GM21390 (cell line): ENCODE measurements around the gene KRT35.

Experiments
- ATAC-seq: cut with Tn5 transposase; IDR thresholded peaks from one replicate; pipeline ENCODE4 v1.9.1; 2021; ENCODE audit not compliant: unreplicated experiment

KRT35 gene

DNA sequence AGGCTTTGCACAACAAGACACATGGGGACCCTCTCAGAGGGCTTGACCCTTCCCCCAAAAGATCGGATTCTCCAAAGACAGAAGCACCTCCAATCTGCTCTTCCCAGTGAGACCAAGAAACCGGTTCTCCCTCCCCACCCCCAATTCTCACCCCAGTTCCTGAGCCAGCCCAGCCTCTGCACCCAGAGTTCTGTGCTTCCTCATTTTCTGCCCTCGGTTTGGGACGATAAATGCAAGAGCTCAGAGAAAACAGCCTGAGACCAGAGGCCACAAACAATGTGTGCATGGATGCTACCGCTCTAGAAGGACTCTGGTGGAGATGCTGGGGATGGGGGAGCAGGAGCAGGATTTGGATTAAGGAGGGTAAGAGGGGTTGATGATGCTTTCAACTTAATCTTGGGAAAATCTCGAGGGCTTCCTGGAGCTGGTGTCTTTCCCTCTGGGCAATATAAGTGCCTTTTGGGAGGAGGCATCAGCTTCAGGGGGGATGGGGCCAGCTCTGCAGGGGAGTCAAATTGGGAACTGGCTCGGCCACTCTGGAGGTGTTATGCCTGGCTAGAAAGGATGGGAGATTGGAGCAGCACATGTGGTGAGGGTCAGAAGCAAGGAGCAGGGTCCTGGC lies 31.7 kb upstream of the KRT35 start:
- no peak for ATAC-seq

DNA sequence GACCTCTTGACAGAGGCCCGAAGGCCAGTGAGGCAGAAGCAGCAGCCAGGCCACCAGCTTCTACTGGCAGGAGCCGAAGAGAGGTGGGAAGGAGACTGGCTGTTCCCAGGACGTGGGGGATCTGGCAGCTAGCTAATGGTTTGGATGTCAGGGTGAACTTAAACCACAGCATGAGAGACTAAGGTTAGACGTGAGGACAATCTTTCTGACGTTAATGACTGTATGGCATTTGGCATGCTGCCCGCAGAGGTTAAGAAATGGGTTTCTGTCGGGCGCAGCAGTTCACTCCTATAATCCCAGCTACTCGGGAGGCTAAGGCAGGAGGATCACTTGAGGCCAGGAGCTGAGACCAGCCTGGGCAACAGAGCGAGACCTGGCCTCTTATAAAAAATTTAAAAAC lies 30.8 kb upstream of the KRT35 start:
- ATAC-seq, result no peak

DNA sequence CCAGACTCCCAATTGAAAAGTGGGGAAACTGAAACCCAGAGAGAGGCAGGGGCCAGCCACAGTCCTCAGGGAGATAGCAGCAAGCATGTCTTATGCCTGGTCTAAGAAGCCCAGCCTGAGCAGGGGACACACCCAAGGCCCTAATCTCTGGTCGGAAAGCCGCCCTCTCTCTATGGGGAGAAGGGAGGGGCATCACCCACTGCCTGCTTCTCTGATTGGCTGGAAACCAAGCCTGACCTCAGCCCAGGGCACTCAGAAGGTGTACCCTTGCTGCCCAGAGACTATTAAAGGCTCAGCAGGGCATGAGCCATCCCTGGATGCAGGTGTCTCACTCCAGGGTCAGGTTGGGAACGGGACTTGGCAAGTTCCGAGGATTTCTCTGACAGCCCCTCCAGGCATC lies 30.2 kb upstream of the KRT35 start:
- ATAC-seq, result no peak

DNA sequence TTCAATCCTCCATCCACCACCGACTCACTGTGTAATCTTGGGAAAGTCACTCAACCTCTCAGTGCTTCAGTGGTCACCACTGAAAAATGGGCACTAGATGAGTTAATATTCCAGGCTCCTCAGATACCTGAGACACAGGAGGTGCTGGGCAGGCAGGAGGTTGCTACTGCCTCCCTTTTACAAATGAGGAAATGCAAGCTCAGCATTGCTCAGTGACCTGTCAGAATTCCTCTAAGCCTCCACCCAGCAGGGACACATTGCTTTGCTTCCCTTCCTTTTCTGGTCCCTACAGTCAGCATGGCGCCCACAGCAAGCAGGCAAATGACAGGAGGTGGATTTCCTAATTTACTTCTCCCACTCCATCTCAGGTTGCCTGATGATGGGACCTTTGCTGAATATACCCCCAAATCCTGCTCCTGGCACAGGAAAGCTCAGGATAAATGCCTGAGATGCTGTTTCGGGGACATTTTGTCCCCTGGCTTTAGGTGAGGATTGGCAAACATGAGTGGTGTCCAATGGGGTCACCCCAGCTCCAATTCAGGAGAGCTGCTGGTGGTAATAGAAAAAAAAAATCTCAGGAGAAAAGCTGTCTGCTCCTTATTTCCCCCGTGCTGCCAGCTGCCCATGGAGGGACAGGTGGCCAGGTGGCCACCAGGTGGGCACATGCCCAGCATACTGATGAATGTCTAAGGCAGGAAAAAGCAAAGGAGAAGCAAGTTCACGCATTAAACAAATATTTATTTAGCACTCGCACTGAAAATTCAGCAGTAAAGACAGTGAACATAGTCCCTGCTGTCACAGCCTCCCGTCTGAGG lies 29.5 kb upstream of the KRT35 start:
- ATAC-seq, result no peak

DNA sequence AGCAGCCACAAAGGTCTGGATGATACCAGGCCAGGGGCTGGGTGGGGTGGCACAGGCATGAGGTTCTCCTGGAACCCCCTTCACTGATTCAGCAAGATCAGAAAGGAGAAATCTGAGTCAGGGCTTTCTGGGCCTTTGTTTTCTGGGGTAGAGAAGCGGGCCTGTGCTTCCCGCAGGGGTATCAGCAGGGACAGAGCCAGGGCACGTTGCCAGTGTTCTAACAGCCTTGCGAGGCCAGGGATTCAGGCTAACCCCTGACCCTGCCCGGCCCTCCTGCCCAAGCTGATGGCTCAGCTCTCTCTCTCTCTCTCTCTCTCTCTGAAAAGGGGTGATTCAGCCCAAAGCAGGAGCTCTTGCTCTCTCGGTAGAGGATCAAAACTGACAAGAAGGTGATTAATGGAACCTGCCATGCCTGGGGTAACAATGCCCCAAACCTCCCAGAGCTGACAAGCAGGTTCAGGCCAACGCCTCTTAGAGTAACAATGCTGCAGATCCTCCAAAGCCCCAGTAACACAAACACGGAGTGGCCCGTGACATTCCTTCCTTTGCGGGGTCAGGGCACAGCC lies 26.4 kb upstream of the KRT35 start:
- no peak for ATAC-seq

DNA sequence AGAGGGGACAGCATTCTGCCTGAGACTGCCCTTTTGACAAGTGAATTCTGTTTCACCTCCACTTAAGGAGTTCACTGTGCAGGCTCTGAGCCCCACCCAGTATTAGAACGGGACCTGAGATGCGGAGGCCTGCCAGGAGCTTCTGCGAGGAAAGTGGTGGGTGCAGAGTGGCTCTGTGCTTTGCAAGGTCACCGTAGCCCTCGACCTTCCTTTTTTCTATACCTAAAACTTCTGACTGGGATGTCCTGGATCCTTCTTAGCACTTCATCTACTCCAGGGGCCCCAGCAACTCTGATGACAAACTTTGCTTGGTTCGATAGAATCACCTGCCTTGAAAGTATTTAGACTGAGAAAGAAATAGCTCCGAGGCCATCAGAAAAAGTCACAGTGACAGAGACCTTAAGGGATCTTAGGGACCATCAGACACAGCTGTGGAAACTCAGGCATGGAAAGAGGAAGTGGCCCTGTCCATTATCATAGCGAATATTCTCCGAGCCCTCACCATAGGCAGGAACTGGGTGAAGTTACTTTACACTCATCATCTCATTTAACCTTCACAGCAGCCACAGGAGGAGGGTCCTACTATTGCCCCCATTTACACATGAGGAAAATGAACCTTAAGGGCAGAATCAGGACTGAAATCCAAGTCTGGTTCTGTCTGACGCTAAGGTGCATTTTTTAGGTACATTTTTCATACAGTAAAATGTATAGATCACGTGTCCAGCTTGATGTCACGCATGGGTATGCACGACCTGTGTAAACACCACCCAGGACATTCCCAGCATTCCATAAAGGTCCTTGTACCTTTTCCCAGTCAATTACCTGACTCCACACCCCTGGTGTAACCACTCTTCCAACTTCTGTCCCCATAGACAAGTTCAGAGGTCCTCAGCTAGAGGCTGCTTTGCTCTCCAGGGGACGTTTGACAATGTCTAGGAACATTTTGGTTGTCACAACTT lies 25.1 kb upstream of the KRT35 start:
- ATAC-seq, result no peak

DNA sequence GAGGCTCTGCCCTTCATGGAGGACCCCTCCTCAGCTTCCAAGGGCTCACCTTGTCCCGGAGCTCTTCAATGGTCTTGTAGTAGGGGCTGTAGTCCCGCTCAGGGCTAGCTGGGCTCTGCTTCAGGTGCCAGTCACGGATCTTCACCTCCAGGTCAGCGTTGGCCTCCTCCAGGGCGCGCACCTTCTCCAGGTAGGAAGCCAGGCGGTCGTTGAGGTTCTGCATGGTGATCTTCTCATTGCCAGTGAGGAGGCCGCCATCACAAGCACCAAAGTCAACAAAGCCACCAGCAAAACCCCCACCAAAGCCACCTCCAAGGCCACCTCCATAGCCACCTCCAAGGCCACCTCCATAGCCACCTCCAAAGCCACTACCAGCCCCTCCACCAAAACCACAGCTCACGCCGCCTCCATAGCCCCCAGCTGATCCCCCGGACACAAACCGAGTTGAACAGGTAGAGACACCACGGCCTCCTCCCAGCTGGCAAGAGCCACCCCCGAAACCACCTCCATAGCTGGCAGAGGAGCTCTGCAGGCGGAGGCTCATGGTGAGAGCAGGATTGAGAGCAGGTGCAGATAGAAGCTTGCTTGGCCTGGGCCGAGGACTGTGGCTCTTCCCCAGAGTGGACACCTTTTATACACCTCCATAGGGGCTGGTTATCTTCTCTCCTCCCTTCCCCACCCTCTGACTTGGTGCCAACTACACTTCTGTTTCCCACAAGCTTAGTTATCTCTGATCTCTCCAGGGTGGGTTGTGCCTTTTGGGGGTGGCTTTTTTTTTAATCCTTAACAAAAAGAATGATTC lies 24.3 kb upstream of the KRT35 start, which contains the start of gene KRT13:
KRT13 (minus strand) TSS at position 606 of the 802 bp plus-strand sequence; CDS start at position 544, 62 bp downstream.
- ATAC-seq, result no peak

DNA sequence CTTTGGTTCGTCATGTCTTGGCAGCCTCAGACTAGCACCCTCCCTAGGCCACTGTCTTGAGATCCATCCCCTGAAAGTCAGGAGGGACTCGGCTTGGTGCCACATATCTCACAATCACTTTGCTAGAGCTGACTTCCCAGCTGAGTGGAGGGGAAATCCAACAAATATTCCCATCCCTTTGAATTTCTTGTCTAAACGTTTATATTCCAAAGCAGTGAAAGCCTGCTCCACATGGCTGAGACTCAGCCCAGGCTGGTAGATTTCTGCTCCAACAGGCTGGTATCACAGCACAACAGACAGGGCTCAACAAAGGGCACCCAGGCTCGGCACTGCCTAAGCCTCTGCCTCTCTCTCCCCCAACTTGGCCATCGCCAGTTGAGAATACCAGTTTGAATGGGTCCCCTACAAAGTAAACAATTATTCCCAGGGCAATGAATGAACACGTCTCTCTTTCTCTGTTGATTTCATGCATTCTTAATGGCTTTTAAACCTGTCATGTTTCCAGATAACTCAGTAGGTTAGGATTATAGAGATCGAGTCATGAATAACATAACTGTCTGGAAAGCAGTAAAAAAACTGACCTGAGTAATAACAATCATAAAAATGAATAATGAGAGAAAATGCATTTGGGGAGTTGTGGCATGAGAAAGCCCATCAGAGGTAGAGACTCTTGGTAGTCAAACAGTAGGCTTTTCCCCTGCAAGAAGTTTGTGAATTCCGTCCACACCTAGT lies 23.5 kb upstream of the KRT35 start:
- ATAC-seq, result no peak

DNA sequence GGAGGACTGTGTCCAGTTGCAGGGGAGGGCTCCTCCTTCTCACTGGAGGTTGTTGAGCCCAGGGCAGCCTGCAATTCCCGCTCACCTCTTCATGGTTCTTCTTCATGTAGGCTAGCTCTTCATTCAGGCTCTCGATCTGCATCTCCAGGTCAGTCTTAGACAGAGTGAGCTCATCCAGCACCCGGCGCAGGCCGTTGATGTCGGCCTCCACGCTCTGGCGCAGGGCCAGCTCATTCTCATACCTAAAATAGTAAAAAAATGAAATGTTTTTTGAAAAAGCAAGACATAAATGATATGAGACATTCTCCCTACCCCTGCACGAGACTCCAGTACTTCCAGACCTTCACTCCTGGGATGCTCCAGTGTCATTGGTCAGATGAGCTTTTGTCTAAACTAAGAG lies 22.3 kb upstream of the KRT35 start:
- no peak for ATAC-seq

DNA sequence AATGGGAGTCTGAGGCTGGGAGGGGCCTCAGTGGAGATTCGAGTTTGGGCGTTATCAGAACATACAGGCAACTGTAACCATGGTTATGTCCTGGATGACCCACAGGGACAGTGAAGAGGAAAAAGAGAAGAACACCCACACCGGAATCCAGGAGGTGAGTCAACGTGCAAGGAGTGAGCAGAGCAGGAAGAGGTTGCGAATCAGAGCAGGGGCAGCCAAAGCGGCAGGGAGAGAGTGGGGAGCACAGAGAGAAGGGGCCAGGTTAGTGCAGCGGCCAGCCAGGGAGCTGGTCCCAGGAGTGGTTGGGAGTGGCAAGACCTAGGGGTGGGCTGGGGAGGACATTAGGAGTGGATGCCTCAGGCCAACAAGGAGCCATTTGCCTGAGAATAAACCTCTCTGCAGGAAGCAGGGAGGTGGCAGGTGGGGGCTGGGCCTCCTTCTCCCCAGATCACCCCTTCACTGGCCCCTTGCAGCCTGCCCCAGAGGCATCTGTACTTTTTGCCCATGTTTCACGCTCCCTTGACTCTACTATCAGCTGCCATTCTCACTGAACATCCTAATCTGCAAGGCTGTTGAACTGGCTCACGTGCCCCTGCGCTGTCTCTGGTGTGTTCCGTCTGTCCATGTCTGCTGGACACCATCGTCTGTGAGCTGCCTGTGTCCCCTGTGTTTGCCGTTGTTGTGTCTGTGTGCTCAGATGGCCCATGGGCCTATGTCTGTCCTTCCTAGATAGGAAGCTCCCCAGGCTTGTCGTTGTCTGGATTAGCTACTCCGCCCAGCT lies 19.4 kb upstream of the KRT35 start:
- no peak for ATAC-seq

DNA sequence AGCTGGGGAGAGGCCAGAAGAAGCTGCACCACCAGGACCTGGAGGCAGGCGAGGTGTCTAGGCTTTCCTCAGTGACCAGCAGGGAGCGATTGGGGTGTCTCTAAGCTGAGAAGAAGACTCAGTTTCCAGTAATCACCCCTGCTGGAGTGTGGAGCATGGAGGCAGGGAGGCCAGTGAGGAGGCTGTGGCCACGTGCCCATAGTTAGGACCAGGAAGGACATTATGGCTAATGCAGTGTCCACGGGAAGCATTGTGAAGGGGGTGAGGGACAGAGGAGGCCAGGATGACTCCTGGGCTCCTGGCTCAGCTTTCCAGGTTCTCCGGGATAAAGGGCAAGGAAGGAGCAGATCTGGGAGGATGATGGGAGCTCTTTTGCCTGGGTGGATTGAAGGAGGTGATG lies 18.8 kb upstream of the KRT35 start:
- no peak for ATAC-seq

DNA sequence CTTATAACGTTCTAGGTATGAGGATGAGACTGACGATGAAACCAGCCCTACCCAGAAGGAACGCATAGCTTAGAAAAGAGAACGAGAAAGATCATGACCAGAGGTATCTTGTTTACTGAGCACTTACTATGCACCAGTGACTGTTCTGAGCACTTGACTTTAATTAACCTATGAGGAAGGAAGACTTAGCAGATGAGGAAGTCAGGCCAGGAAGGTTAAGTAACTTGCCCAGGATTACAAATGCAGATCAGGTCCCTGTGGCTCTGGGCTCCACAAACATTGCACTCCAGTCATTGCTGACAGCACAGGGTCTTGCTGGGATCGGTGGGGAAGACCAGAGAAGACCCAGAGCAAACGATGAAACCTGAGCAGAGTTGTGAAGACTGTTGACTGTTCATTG lies 17.3 kb upstream of the KRT35 start:
- ATAC-seq, result no peak

DNA sequence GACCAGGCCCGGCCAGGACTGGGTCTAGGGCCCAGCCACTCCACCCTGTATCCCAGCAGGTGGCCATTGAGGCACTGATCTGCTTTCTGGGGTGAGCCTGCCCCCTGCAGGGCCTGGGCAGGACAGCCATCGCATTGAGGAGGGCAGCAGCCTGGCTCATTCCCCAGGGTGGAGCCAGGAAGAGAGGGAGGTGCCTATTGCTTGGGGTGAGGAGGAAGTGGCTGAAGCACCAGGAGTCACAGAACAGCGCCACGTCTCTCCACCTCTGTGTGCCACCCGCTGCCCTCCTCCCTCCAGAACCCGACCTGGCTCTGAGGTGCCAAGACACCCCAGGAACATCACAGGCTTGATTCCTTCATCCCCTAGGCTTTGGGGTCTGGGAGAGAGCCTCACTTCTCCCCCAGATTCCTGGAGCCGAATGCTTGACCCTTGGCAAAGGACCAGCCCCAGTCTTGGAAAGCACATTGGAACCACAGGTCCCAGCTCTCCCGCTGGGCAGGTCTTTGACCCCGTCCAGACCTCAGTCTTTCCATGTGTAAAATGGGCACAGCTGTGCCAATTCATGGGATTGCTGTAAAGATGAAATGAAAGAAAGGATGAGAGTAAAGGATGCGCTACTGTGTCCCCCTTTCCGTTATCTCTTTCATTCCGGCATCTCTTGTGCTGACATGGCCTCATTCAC lies 16.0 kb upstream of the KRT35 start:
- ATAC-seq, result no peak

DNA sequence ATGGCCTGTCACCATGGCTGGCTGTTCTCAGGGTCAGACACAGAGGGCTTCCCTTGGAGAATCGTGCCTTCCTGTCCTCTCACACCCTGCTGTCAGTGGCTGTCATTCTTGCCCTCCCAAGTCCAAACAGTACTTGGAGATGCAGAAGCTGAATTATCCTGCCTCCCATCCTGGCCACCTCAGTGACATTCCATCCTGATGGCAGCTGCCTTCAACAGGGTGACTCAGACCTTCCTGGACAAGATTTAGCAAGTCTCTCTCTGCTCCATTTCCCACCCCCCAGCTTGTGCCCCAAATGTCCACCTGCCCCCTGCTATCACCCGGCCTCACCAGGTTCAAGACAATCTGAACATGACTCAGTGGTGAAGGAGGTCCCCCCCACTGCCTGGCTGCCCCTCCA lies 13.6 kb upstream of the KRT35 start:
- ATAC-seq, result no peak

DNA sequence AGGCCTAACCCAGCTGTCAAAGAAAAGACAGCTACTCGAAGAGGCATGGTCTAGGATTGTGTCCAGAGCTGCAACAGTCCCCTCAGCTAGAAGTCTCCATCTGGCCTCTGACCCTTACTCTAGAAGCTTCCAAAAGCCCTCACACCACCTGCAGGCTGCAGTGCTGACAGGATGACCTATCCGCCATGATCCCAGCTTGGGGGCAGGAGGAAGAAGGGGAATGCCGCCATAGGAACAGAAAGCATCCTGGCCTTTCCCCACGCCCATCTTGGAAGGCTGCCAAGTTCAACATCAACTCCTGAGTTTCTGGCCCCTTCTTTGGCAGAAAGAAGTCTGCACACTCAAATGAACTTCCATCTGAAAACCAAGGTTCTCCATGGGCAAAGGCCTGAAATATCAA lies 11.8 kb upstream of the KRT35 start:
- ATAC-seq, result no peak

DNA sequence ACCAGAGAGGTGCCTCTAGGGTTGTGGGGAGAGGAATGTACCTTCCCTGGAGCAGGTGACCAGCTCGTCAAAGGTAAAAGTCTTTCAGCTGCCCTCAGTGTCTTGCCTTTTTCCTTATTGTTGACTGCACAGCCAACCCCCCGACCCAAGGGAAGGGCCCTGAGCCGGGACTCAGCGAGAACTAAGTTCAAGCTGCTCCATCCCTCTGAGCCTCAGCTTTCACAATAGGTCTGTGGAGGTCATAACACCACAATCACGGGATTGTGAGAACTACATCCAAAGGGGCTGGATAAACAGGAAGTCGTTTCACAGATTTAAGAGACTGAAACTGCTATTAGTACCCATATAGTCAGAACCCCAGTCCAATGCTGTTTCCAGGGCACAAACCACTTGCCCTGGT lies 11.4 kb upstream of the KRT35 start:
- no peak for ATAC-seq

DNA sequence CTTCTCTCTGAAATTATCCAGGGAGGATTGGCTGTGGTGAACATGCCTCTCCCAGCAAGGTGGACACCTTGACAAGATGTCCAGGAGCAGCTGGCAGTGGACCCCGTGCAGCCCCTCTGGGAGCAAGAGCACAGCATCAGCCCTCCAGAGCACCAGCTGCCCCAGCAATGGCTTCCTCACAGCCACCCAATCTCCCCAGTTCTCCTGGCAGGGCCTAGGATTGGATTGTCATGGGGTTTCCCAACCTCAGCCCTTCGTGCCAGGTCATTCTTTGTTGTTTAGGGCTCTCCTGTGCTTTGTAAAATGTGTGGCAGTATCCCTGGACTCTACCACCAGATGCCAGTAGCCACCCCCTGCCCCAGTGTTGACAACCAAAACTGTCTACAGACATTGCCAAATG lies 10.5 kb upstream of the KRT35 start:
- ATAC-seq, result no peak
